Stimulated activated naive B cell treated with anti-CD40 and anti-IgM and Interleukin-4, amounts not matched to agents 10 μg/mL and 1 μg/mL and 100 μg/mL, for 72 hours (primary cell): ENCODE measurements around the gene ATP8A2.

Experiments used
- ATAC-seq, 2 donors: fragments of 150-1000 bp; cut with Tn5 transposase; replicated peaks; 2 replicates each; pipeline ENCODE4 v1.10.0; 2021; ENCODE audit warnings: moderate library complexity in 1 of 2
- DNase-seq: peaks from one replicate; pipeline ENCODE4 v3.0.0; 2021
- H3K27ac Mint-ChIP-seq: one replicate; pipeline ENCODE4 v1.8.0; 2022; ENCODE audit warnings: mild to moderate bottlenecking, mixed read lengths
- H3K27me3 Mint-ChIP-seq, 2 donors: one replicate each; pipeline ENCODE4 v1.8.0; 2022; ENCODE audit warnings: mixed read lengths in 2 of 2
- H3K36me3 Mint-ChIP-seq, 2 donors: one replicate each; pipeline ENCODE4 v1.8.0; 2022; ENCODE audit warnings: mixed read lengths in 2 of 2, mild to moderate bottlenecking in 1 of 2
- H3K4me1 Mint-ChIP-seq, 2 donors: one replicate each; pipeline ENCODE4 v1.8.0; 2022; ENCODE audit warnings: mixed read lengths in 2 of 2, mild to moderate bottlenecking in 1 of 2
- H3K4me3 Mint-ChIP-seq, 2 donors: one replicate each; pipeline ENCODE4 v1.8.0; 2022; ENCODE audit warnings: mild to moderate bottlenecking in 2 of 2, mixed read lengths in 2 of 2, moderate library complexity in 1 of 2
- H3K9me3 Mint-ChIP-seq, 2 donors: one replicate each; pipeline ENCODE4 v1.8.0; 2022; ENCODE audit warnings: mixed read lengths in 2 of 2, mild to moderate bottlenecking in 1 of 2

The ATP8A2 gene

DNA sequence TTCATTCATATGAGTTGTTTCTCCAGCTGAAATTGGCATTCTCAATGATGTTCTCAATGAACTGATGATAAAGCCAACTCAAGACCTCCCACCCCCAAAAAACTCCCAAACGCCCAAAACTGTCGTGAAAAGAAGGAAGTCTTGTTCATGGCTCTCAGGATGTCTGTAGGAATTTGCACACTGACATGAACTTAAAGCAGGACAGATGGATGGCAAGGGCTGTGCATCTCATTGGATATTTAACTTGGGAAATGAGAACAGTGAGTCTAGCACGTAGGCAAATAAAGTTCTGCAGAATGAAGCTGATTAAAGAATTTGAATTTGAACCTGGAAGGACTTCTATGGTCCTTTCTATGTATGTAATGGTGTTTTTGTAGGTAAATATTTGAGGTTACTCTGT lies 374.4 kb downstream of the ATP8A2 start:
- Mint-ChIP-seq H3K4me3 (no peak overlapping the region), H3K27ac (no peak overlapping the region)
- ATAC-seq, result no peak

GRCh38 chr13:25752957-25753551 lies 381.3 kb downstream of the ATP8A2 start:
- Mint-ChIP-seq H3K27me3 (peaks cover 18 to 21% of the 10 kb centered on the region in 2 donors), H3K9me3 (no peaks in the 10 kb centered on the region), H3K27ac (no peak overlapping the region), H3K4me3 (no peak overlapping the region), H3K4me1 (no peaks in the 10 kb centered on the region), H3K36me3 (no peaks in the 10 kb centered on the region)
- ATAC-seq, result no peak
- no peak for DNase-seq

More for the DNA sequence above, 374.4 kb downstream of the ATP8A2 start:
- DNase-seq, result no peak
- peaks cover 7 to 10% of the 10 kb centered on the region in 2 donors for H3K27me3 Mint-ChIP-seq
- H3K4me1 Mint-ChIP-seq, result no peaks in the 10 kb centered on the region
- no peaks in the 10 kb centered on the region for H3K36me3 Mint-ChIP-seq
- no peaks in the 10 kb centered on the region for H3K9me3 Mint-ChIP-seq

GRCh38 chr13:25753976-25754375 lies 382.2 kb downstream of the ATP8A2 start:
- DNase-seq (no peak), ATAC-seq (no peak)
- Mint-ChIP-seq H3K4me3 (no peak overlapping the region), H3K9me3 (no peaks in the 10 kb centered on the region), H3K27ac (no peak overlapping the region), H3K27me3 (peaks cover 21 to 24% of the 10 kb centered on the region in 2 donors), H3K36me3 (no peaks in the 10 kb centered on the region), H3K4me1 (no peaks in the 10 kb centered on the region)

DNA sequence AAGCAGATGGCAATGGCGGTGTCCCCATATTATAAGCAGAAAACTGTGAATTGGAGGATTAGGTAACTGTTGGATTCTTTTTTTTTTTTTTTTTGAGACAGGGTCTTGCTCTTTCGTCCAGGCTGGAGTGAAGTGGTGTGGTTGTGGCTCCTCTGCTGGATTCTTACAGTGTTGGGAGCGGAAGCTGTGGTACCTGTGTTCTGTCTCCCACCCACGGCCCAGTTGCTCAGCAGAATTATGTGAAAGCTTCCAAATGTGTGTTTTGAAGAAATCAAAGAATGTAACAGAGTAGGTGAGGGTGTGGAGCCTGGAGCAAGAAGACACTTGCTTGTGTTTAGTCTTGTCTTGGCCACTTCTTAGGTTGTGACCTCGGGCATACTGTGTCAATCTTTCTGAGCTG lies 384.5 kb downstream of the ATP8A2 start:
- ATAC-seq (no peak), DNase-seq (no peak)
- H3K27me3 Mint-ChIP-seq, result peaks cover 16 to 20% of the 10 kb centered on the region in 2 donors
- H3K4me1 Mint-ChIP-seq, result no peaks in the 10 kb centered on the region
- H3K36me3 Mint-ChIP-seq, result no peaks in the 10 kb centered on the region
- H3K4me3 Mint-ChIP-seq, result no peak overlapping the region
- no peak overlapping the region for H3K27ac Mint-ChIP-seq
- H3K9me3 Mint-ChIP-seq, result no peaks in the 10 kb centered on the region

GRCh38 chr13:25756912-25757311 lies 385.1 kb downstream of the ATP8A2 start:
- no peaks in the 10 kb centered on the region for H3K4me1 Mint-ChIP-seq
- H3K36me3 Mint-ChIP-seq, result no peaks in the 10 kb centered on the region
- H3K27ac Mint-ChIP-seq, result no peak overlapping the region
- DNase-seq (no peak), ATAC-seq (no peak)
- no peak overlapping the region for H3K4me3 Mint-ChIP-seq
- H3K27me3 Mint-ChIP-seq, result peaks cover 16 to 20% of the 10 kb centered on the region in 2 donors
- no peaks in the 10 kb centered on the region for H3K9me3 Mint-ChIP-seq

DNA sequence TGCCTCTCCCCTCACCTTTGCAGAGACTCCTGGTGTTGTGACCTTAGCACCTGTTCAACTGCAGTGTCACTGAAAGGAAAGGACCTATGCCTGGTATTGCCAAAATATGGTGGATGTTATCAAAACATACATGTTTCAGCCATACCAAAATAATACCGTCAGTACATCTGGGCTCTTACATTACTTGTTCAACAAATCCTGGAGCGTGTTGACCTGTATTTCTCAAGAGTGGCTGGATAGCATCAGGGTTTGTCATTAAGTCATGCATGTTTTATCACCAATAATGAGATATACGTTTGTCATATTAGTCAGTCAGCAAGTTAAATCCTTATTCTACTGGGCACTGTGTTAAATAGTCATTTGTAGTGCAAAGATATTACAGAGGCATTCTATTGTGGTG lies 389.3 kb downstream of the ATP8A2 start:
- H3K36me3 Mint-ChIP-seq, result no peaks in the 10 kb centered on the region
- H3K27me3 Mint-ChIP-seq, result peaks cover 14 to 16% of the 10 kb centered on the region in 2 donors
- DNase-seq (no peak), ATAC-seq (no peak)
- H3K4me1 Mint-ChIP-seq, result no peaks in the 10 kb centered on the region
- H3K9me3 Mint-ChIP-seq, result no peaks in the 10 kb centered on the region
- no peak overlapping the region for H3K4me3 Mint-ChIP-seq
- H3K27ac Mint-ChIP-seq, result no peak overlapping the region

GRCh38 chr13:25762281-25762680 lies 390.5 kb downstream of the ATP8A2 start:
- no peaks in the 10 kb centered on the region for H3K36me3 Mint-ChIP-seq
- H3K4me3 Mint-ChIP-seq, result no peak overlapping the region
- H3K27ac Mint-ChIP-seq, result no peak overlapping the region
- peaks cover 0 to 2% of the 10 kb centered on the region in 2 donors for H3K9me3 Mint-ChIP-seq
- H3K27me3 Mint-ChIP-seq, result peaks cover 6 to 7% of the 10 kb centered on the region in 2 donors
- no peak for DNase-seq
- ATAC-seq, result no peak
- H3K4me1 Mint-ChIP-seq, result no peaks in the 10 kb centered on the region

- peaks cover 4 to 6% of the 10 kb centered on the region in 2 donors for H3K27me3 Mint-ChIP-seq
- no peaks in the 10 kb centered on the region for H3K4me1 Mint-ChIP-seq
- peaks cover 0 to 2% of the 10 kb centered on the region in 2 donors for H3K9me3 Mint-ChIP-seq
- no peak for ATAC-seq
- H3K27ac Mint-ChIP-seq, result no peak overlapping the region
- DNase-seq, result no peak
- no peaks in the 10 kb centered on the region for H3K36me3 Mint-ChIP-seq
- no peak overlapping the region for H3K4me3 Mint-ChIP-seq
Measured at GRCh38 chr13:25762795-25763377, 391.1 kb downstream of the ATP8A2 start.

- Mint-ChIP-seq H3K4me3 (no peak overlapping the region), H3K36me3 (no peaks in the 10 kb centered on the region), H3K27ac (no peak overlapping the region), H3K4me1 (no peaks in the 10 kb centered on the region), H3K27me3 (no peaks in the 10 kb centered on the region), H3K9me3 (peaks cover 0 to 4% of the 10 kb centered on the region in 2 donors)
- DNase-seq (no peak), ATAC-seq (no peak)
Measured at GRCh38 chr13:25764378-25764777, 392.6 kb downstream of the ATP8A2 start.

DNA sequence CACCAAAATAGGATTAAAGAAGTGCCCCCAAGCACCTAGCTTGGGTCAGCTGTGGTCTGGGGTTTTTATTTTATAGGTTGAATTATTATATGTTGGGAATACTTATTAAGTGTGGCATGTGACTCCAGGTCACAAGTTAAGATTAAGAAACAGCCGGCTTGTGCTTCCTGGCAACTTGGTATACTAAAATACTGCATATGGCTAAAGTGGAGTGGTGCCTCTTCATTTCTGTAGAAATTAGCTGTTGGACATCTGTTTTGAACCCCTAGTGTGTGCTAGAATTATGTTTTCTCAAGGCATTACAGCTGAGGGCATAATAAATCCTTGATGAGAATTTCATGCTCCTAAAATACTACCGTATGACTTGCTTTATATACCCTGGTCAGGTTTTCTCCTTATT lies 393.5 kb downstream of the ATP8A2 start:
- no peaks in the 10 kb centered on the region for H3K4me1 Mint-ChIP-seq
- H3K27ac Mint-ChIP-seq, result no peak overlapping the region
- no peak for DNase-seq
- no peaks in the 10 kb centered on the region for H3K27me3 Mint-ChIP-seq
- H3K36me3 Mint-ChIP-seq, result no peaks in the 10 kb centered on the region
- H3K4me3 Mint-ChIP-seq, result no peak overlapping the region
- peaks cover 0 to 4% of the 10 kb centered on the region in 2 donors for H3K9me3 Mint-ChIP-seq
- no peak for ATAC-seq

DNA sequence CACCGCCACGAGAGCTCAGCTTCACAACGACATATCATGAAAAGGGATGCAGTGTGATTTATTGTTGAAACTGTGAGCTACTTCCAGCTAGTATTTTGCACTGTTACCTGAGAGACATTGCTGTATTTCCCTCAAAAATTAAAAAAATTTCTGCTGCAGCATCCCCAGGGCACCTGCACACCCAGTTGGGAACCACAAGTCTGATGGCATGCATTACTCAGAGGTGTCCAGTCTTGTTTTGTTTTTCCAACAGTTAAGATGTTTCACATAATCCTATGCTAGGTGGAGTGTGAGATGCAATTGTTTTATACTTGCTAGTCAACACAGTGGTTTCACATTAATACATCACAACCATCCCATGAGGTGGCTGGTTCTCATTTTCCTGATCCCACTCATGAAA lies 394.8 kb downstream of the ATP8A2 start:
- Mint-ChIP-seq H3K4me3 (no peak overlapping the region), H3K4me1 (no peaks in the 10 kb centered on the region), H3K27me3 (no peaks in the 10 kb centered on the region), H3K9me3 (peaks cover 0 to 4% of the 10 kb centered on the region in 2 donors), H3K36me3 (no peaks in the 10 kb centered on the region), H3K27ac (no peak overlapping the region)
- ATAC-seq (no peak), DNase-seq (no peak)

GRCh38 chr13:25766991-25767390 lies 395.2 kb downstream of the ATP8A2 start:
- DNase-seq, result no peak
- Mint-ChIP-seq H3K9me3 (peaks cover 0 to 4% of the 10 kb centered on the region in 2 donors), H3K4me3 (no peak overlapping the region), H3K27ac (no peak overlapping the region), H3K27me3 (no peaks in the 10 kb centered on the region), H3K36me3 (no peaks in the 10 kb centered on the region), H3K4me1 (no peaks in the 10 kb centered on the region)
- ATAC-seq, result no peak

GRCh38 chr13:25768376-25768775 lies 396.6 kb downstream of the ATP8A2 start:
- Mint-ChIP-seq H3K4me1 (no peaks in the 10 kb centered on the region), H3K27ac (no peak overlapping the region), H3K4me3 (no peak overlapping the region), H3K36me3 (no peaks in the 10 kb centered on the region), H3K27me3 (no peaks in the 10 kb centered on the region), H3K9me3 (peaks cover 0 to 4% of the 10 kb centered on the region in 2 donors)
- DNase-seq (no peak), ATAC-seq (no peak)

DNA sequence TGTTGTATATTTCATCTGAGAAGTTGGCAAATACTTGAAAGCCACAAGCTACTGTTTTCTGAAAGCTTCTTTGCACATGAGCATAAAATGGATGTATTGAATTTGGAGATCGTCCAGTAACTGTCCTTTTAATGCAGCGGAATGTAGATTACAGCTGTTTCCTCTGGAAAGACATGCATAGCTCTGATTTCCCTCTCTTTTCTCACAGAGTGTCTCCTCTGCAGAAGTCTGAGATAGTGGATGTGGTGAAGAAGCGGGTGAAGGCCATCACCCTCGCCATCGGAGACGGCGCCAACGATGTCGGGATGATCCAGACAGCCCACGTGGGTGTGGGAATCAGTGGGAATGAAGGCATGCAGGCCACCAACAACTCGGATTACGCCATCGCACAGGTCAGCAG lies 397.1 kb downstream of the ATP8A2 start:
- no peaks in the 10 kb centered on the region for H3K4me1 Mint-ChIP-seq
- no peaks in the 10 kb centered on the region for H3K36me3 Mint-ChIP-seq

GRCh38 chr13:25770601-25771000 lies 398.8 kb downstream of the ATP8A2 start:
- Mint-ChIP-seq H3K4me1 (no peaks in the 10 kb centered on the region), H3K4me3 (no peak overlapping the region), H3K9me3 (peaks cover 0 to 4% of the 10 kb centered on the region in 2 donors), H3K27me3 (peaks cover 0 to 11% of the 10 kb centered on the region in 2 donors), H3K36me3 (no peaks in the 10 kb centered on the region), H3K27ac (no peak overlapping the region)
- no peak for DNase-seq
- ATAC-seq, result no peak

More for the DNA sequence above, 397.1 kb downstream of the ATP8A2 start:
- peaks cover 0 to 4% of the 10 kb centered on the region in 2 donors for H3K9me3 Mint-ChIP-seq
- no peak overlapping the region for H3K27ac Mint-ChIP-seq
- ATAC-seq, result no peak
- H3K27me3 Mint-ChIP-seq, result peaks cover 0 to 4% of the 10 kb centered on the region in 2 donors
- no peak overlapping the region for H3K4me3 Mint-ChIP-seq
- no peak for DNase-seq
